NCI-H2029 treated with DMSO at 0.1 percent for 48 hours (cell line): Measurements from ENCODE around the gene GLIPR1.
"Not testable (repeated sequence)": the region's sequence is repeated elsewhere in the genome, so short reads cannot be mapped to it uniquely, and the experiment has no call there.

Experiments used
- DNase-seq: peaks from one replicate; lab custom pipeline; 2025; lab: John Stamatoyannopoulos, UW

The GLIPR1 gene

DNA sequence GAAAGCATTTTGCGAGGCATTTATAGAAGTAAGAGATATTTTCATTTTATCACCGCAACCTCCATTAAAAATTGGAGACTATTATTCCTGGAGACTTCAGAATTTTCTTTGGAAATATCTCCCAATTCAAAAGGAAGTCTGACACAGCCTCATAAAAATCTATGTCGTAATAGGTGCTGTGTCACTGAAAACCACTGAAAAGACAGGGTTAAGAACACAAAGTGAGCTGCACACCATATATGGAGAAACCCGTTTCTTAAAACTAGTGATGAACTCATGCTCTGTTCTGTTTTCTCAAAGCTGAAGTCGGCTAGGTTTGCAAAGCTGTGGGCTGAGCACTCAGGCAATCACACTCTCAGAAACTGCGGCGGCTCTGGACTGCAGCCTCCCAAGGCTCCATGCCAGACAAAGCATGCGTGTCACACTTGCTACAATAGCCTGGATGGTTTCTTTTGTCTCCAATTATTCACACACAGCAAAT is at the start of gene GLIPR1:
TSS of gene GLIPR1 (plus strand) at position 287 of the 481 bp plus-strand sequence. CDS start at position 413, 126 bp downstream.
- DNase-seq, result no peak

DNA sequence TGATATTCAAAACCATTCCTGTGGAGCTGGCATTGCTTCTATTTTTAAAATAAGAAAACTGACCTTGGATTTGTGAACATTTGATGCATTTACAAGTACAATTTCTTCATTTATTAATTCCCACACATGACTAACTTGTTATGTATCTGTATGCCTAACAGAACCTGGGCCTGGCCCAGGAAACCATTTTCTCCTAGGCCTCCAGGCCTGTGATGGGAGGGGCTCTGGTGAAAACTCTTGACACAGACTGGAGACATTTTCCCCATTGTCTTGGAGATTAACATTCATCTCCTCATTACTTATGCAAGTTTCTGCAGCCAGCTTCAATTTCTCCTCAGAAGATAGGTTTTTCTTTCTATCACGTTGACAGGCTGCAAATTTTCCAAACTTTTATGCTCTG is 47.6 kb upstream of the GLIPR1 start:
- no peak for DNase-seq

DNA sequence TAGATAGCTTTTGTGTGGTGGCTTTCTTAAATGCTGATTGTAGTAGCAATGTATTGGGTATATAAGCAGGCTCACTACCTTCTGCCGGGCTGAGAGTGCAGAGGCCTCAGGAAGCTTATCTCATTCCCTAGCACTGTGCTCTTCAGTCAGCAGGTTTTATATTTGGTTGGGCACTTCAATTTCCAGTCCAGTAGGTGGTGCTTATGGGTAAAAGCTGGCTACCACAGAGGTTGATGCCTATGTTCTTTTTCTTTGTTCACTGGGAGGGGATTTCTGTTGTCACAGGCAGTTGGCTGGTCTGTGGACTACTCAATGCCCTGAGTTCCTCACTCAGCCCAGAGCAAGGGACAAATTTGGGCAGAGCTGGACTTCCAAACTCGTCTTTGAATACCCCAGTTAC is 43.0 kb upstream of the GLIPR1 start:
- no peak for DNase-seq

DNA sequence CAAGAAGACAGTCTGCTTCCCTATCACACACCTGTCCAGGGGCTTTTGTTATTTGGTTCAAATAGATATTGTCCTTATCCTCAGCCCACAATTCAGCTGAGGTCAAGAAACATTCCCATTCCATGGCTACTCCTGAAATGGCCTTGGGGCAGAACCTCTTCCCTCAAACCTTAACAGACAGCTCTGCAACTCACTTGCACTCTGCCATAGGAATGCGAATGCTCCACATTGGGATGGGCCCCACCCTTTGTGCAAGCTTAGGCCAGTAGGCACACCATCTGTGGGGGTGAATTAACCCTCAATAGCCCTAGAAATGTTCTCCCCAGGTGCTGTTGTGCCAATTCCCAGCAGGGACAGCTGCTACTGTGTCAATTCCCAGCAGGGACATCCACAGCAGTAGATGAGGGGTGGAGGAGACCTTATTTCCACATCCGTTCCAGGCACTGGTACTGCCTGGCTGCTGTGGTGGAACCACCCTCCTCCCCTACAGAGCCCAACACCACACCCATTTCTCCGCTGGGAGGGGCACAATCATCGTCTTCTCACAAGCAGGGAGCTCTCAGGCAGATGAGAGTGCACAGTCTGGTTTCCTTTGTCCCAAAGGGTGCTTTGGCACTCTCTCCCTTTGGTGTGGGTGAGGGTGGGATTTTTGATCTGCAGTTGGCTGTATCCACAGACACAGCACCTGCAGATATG is 42.3 kb upstream of the GLIPR1 start:
- DNase-seq, result no peak

DNA sequence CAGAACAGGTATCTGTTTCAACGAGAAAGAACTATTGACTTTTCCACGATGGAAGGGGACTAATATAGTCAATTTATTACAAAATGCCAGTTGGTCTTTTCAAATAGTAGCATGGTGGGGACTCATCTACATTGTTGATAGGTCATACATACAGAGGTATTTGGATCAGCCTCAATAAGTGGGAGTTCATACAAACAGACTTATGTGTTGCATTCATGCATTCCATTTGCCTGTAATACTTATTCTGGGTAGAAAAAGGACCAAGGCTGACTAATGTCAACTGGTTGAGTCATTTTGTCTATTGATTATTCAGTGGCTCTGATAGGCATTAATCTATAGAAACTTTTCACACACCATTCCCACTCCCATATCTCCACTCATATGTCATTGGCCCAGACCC is 41.5 kb upstream of the GLIPR1 start:
- no peak for DNase-seq

DNA sequence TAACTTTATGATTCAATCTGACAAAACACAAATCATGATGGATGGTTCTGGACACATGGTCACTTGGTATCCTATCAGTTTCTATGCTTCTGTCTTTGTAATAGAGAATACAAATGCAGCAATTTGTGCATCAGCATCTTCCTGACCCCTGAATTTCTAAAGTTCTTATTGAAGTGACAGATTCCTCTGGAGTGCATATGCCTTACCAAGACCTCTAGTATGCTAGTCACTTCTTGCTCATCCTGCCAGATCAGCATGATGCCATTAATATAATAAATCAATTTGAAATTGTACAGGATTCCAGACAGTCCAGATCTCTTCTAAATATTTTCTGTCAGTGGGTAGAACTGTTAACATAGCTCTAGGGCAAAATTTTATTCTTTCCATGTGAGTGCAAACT is 40.6 kb upstream of the GLIPR1 start:
- no peak for DNase-seq

DNA sequence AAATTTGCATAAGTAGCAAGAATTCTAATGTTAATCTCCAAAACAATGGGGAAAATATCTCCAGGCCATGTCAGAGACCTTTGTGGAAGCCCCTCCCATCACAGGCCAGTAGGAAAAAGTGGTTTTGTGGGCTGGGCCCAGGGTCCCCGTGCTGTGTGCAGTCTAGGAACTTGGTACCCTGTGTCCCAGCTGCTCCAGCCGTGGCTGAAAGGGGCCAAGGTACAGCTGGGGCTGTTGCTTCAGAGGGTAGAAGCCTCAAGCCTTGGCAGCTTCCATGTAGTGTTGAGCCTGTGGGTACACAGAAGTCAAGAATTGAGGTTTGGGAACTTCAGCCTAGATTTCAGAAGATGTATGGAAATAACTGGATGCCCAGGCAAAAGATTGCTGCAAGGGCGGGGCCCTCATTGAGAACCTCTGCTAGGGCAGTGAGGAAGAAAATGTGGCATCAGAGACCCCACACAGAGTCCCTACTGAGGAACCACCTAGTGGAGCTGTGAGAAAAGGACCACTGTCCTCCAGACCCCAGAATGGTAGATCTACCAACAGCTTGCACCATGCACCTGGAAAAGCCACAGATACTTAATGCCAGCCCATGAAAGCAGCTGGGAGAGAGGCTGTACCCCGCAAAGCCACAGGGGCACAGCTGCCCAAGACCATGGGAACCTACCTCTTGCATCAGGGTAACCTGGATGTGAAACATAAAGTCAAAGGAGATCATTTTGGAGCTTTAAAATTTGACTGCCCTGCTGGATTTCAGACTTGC is 38.7 kb upstream of the GLIPR1 start:
- not testable (repeated sequence) for DNase-seq

DNA sequence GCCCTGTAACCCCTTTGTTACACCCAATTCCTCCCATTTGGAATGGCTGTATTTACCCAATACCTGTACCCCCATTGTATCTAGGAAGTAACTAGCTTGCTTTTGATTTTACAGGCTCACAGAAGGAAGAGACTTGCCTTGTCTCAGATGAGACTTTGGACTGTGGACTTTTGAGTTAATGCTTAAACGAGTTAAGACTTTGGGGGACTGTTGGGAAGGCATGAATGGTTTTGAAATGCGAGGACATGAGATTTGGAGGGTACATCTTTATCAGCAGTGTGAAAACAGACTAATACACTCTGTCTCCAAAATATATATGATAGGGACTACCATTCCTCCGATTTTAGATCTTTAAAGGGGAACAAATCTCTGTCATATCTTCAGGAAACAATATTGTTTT is 38.1 kb upstream of the GLIPR1 start:
- DNase-seq, result not testable (repeated sequence)

DNA sequence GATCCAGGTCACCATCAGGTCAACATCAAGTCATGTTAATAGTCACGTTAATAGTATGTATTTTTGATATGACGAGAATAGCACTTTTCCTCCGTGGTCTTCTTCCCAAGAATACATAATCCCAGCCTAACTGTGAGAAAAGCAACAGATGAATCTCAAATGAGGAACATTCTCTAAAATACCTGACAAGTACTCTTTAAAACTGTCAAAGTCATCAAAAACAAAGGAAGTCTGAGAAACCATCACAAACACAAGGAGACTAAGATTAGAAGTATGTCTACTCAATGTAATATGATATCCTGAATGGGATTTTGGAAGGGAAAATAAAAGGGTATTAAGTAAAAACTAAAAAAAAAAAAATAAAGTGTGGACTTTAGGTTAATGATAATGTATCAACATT is 36.8 kb upstream of the GLIPR1 start:
- DNase-seq, result no peak

DNA sequence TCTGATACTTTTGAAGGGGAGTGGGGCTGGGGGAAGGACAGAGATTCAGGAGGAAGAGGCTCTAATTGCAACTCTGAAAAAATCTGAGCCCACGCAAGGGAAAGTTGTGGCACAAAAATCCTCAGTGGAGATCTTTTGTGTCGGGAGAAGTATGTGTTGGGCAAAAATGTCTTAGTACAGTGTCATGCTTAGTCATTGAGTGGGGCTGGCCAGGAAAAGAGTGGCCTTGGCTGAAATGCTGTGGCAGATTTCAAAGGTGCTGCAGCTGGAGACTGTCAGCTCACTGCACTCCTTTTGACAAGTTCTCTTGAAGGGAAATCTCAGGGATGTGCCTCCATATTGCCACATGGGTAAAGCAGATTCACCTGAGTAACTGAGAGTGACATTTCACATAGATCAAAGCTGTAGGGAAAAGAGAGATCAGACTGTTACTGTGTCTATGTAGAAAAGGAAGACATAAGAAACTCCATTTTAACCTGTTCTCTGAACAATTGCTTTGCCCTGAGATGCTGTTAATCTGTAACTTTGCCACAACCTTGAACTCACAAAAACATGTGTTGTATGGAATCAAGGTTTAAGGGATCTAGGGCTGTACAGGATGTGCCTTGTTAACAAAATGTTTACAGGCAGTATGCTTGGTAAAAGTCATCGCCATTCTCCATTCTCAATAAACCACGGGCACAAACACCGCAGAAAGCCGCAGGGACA is 36.0 kb upstream of the GLIPR1 start:
- DNase-seq, result no peak

DNA sequence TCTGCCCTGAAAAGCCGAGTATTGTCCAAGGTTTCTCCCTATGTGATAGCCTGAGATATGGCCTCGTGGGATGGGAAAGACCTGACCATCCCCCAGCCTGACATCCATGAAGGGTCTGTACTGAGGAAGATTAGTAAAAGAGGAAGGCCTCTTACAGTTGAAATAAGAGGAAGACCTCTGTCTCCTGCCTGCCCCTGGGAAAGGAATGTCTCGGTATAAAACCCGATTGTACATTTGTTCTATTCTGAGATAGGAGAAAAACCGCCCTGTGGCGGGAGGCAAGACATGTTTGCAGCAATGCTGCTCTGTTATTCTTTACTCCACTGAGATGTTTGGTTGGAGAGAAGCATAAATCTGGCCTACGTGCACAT is 35.4 kb upstream of the GLIPR1 start:
- not testable (repeated sequence) for DNase-seq

DNA sequence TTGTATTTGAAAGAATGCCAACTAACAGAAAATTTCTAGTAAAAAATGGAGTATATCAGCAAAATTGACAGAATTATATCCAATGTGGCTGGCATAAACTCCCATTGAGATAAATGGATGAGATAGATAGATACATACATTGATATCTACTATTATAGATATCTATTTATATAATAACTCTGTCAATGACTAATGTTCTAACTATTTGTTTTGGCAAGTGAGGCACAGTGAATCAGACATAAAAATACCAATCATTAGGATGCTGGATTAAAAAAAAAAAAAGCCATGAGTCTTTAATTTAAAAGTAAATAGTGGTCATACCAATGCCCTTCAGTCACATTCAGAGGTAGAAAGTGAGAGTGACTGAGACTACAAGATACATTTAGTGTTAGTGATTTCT is 33.7 kb upstream of the GLIPR1 start:
- no peak for DNase-seq

DNA sequence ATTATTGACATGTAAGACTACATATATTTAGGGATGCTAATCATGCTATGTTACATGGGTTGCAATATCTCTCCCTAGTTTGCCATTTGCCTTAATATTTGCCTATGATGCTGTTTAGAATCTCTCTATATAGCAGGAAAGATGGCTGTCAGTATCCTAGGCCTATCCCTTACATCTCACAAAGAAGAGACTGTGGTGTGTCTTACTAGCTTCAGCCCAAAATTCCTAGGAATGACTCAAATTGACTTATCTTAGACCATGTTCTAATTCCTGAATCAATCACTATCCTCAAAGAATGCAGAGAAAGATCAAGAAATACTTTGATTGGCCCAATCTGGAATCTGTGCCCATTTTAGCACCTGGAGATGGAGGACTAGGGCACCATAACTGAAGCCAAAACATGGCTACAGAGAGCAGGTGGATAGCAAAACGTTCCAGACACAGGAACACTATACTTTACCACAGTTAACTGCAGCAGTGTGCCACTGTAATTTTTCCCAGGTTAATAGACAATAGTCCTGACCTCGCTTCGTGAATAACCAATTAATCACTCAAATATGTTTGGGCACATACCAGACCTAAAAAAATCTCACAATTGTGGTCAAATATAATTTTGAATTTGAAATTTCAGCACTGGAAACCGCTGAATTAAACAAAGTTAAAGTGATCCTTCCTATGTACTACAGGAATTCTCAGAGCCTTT is 32.7 kb upstream of the GLIPR1 start:
- DNase-seq, result no peak

DNA sequence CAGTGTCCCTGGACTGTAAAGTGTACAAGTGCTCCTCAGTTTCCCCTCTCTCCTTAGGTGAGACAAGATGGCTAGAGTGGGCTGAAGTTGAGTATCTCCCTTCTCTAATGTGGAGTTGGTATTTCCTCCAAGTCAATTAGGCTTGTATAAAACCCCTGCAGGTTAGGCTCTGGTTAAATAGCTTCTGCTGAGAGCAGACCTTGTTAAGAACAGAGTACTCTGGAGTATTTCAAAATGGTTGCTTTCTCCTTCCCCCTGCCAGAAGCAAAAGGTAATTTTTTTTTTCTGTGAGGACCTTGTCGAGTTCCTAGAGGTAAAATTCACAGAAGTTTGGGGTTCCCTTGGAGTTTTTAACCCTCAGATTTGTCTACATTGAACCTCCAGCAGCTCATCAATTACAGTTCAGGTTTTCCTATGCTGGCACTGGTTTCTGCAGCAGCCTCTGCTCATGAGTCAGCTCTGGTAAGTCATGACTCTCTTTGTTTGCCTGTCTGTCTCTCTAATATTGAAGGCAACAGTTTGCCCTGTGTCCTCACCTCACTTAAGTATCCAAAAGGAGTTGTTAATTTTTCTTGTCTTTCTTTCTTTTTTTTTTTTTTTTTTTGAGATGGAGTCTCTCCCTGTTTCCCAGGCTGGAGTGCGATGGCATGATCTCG is 27.8 kb upstream of the GLIPR1 start:
- no peak for DNase-seq

DNA sequence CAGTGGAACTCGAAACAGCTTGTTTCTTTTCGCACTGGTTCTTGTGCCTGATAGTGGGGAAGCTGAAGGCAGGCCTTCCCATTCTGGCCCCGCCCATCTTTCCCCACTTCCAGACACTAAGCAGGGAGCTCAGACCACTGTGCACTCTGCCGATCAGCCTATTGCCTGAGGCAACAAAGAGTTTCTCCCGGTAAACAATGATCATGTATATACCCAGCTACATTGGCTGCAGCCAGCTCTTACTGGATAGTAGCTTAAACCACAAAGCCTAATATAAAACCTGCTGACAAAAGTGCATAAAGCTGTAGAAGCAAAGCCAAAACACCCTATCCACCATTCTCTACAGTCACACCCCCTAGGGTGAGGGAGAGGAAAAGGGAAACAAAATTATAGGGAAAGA is 24.7 kb upstream of the GLIPR1 start:
- no peak for DNase-seq

DNA sequence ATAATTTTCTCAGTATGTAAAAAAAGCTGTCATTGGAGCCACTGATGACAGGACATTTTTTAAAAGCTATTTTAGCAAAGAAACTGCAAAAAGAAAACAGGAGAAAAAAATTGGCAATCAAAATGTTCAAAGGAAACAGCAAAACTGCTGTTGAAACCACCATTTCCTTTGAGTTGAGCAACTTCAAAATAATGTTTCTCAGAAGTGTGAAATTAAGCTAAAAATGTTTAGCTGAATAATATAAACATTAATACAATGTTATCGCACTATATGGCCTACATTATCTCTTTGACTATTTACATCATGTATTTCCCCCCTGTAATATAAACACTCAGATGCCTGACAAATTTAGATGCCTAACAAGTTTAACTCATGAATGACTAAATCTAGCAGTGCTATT is 23.4 kb upstream of the GLIPR1 start:
- DNase-seq, result no peak

DNA sequence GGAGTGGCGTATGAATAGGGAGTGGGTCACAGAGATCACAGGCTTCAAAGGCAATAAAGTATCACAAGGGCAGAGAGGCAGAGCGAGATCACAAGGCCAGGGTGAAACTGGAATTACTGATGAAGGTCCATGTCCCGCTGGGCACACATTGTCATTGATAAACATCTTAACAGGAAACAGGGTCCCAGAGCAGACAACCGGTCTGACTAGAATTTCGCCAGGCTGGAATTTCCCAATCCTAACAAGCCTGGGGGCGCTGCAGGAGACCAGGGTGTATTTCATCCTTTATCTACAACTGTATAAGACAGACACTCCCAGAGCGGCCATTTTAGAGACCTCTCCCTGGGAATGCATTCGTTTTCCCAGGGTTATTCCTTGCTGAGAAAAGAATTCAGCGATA is 22.7 kb upstream of the GLIPR1 start:
- DNase-seq, result not testable (repeated sequence)

DNA sequence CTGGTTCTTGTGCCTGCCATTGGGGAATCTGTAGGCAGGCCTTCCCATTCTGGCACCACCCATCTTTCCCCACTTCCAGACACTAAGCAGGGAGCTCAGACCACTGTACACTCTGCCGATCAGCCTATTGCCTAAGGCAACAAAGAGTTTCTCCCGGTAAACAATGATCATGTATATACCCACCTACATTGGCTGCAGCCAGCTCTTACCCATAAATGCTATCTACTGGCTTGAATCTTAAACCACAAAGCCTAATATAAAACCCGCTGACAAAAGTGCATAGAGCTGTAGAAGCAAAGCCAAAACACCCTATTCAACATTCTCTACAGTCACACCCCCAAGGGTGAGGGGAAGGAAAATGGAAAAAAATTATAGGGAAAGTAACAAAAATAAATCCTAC is 20.8 kb upstream of the GLIPR1 start:
- no peak for DNase-seq

DNA sequence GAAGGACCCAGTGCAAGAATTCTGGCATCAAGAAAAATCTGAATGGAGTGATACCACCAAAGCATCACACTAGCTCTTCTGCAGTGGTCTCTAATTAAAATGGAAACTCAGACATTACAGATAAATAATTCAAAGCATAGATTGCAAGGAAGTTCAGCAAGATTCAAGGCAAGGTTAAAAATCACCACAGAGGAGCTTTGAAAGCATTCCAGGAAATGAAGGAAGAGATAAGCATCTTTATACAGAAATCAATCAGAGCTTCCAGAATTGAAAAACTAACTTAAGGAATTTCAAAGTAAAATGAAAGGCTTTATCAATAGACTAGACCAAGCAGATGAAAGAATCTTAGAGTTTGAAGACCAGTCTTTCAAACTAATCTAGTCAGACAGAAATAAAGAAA is 20.4 kb upstream of the GLIPR1 start:
- no peak for DNase-seq

DNA sequence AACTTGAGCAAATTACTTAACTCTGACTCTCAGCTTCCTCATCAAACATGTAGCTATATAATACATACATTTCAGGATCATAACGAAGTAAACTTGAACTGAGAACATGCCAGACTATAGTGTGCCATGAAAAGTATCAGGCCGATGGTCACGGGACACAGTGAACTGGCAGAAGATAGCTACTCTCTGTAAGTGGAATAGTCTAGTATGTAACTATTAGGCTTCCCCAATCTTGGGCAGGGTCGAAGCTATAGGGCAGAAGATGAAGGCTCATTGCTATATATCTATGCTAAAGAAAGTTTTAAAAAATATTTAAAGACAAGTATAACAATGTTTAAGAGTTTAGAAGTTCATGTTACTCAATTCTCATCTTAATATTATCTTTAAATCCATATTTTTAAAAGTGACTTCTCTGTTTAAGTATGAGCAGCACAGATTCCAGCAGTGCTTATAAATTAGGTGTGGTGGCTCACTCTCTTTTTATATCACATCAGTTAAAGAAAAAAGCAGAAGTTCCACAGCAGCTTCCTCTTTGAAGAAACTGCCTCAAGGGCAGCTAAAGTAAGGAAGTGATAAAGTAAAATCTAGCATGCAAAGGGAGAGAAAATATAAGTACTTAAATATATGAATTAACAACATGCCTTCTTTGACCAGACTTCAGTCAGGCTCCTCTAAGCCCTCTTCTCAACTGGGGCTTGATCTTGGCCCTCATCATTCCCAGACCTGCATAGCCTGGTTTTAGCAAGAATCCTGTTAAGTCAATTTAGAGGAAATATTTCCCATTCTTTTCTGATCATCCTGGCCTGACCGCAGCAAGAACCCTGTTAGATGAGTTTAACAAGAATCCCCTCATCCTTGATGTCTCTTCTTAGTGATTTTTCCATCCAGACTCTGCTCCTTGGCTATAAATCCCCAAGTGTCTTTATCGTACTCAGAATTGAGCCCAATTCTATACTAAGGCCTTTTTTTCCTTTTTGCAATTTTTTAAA is 8.4 kb upstream of the GLIPR1 start:
- DNase-seq, result no peak

DNA sequence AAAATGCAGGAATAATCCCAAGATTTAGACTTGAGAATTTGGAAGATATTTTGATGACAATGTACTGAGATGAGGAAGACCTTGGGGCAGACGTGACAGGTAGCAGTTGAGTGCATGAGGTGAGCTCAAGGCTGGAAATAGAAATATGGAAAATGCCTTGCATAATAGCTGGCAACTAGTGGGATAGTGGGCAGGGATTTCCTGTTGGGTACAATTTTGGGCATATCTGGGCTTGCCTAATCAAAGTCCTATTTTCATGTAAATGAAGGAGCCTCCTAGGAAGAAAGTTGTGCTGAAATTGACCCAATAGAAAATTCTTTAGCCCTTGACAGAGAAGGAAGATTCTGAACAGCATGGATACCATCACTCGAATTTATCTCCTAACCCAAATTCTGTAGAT is 6.4 kb upstream of the GLIPR1 start:
- DNase-seq, result no peak
